ENCODE data around the gene KLHL40. TPM values are rescaled to one million over a fixed set of nuclear protein-coding genes. Genes with fewer than 3 reads are reported as not detected.

Gene KLHL40
- total RNA-seq, 4 donors from 2014 or later: 0.17 TPM; not detected in 3

GRCh38 chr3:42712688-42713372 is 27.5 kb downstream of the KLHL40 start:
- DNase-seq (ENCODE audit: extremely low spot score): no peak
- 79% methylated on average over 5 of the region's 5 CpGs for WGBS
- TF ChIP-seq POLR2AphosphoS5 (IDR thresholded peaks at IDR 0.05) (no peak), POLR2A (IDR thresholded peaks at IDR 0.05; ENCODE audit: low read depth) (no peak), EP300 (IDR thresholded peaks at IDR 0.05) (no peak), CTCF (IDR thresholded peaks at IDR 0.05) (no peak)
- Histone ChIP-seq H3K9me3 (no peaks in the 10 kb centered on the region), H3K36me3 (no peaks in the 10 kb centered on the region), H3K27me3 (peaks cover 0 to 7% (median 0%) of the 10 kb centered on the region in 4 donors), H3K4me1 (no peaks in the 10 kb centered on the region), H3K27ac (replicated peaks in 1 of 4) (no peak overlapping the region), H3K4me3 (no peak overlapping the region)
- intact Hi-C loops (cut with DNase I): no loop called here

- Histone ChIP-seq H3K27me3 (peaks cover 0 to 7% (median 0%) of the 10 kb centered on the region in 4 donors), H3K9me3 (no peaks in the 10 kb centered on the region), H3K4me1 (no peaks in the 10 kb centered on the region), H3K27ac (replicated peaks in 1 of 4) (no peak overlapping the region), H3K4me3 (no peak overlapping the region), H3K36me3 (no peaks in the 10 kb centered on the region)
- no peak for TF ChIP-seq POLR2AphosphoS5 (IDR thresholded peaks at IDR 0.05)
- no peak for TF ChIP-seq EP300 (IDR thresholded peaks at IDR 0.05)
- TF ChIP-seq POLR2A (IDR thresholded peaks at IDR 0.05; ENCODE audit: low read depth): no peak
- TF ChIP-seq CTCF (IDR thresholded peaks at IDR 0.05): no peak
- intact Hi-C loops (cut with DNase I): no loop called here
- 83% methylated on average over 2 of the region's 2 CpGs for WGBS
- DNase-seq (ENCODE audit: extremely low spot score): no peak
Measured at GRCh38 chr3:42713747-42714146, 28.4 kb downstream of the KLHL40 start.

GRCh38 chr3:42714171-42714852 is 29.0 kb downstream of the KLHL40 start:
- no peak for DNase-seq (ENCODE audit: extremely low spot score)
- H3K36me3 ChIP-seq: no peaks in the 10 kb centered on the region
- intact Hi-C loops (cut with DNase I): no loop called here
- H3K4me1 ChIP-seq: no peaks in the 10 kb centered on the region
- no peaks in the 10 kb centered on the region for H3K9me3 ChIP-seq
- H3K27ac ChIP-seq (replicated peaks in 1 of 4): no peak overlapping the region
- 85% methylated on average over 4 of the region's 4 CpGs for WGBS
- peaks cover 0 to 7% (median 0%) of the 10 kb centered on the region in 4 donors for H3K27me3 ChIP-seq
- H3K4me3 ChIP-seq: no peak overlapping the region
- TF ChIP-seq EP300 (IDR thresholded peaks at IDR 0.05): no peak
- TF ChIP-seq POLR2AphosphoS5 (IDR thresholded peaks at IDR 0.05): no peak
- TF ChIP-seq CTCF (IDR thresholded peaks at IDR 0.05): no peak
- TF ChIP-seq POLR2A (IDR thresholded peaks at IDR 0.05; ENCODE audit: low read depth): no peak

GRCh38 chr3:42717306-42717705 is 32.0 kb downstream of the KLHL40 start:
- TF ChIP-seq EP300 (IDR thresholded peaks at IDR 0.05) (no peak), CTCF (IDR thresholded peaks at IDR 0.05) (no peak), POLR2A (IDR thresholded peaks at IDR 0.05; ENCODE audit: low read depth) (no peak), POLR2AphosphoS5 (IDR thresholded peaks at IDR 0.05) (no peak)
- Histone ChIP-seq H3K27me3 (peaks cover 0 to 7% (median 0%) of the 10 kb centered on the region in 4 donors), H3K9me3 (no peaks in the 10 kb centered on the region), H3K4me3 (no peak overlapping the region), H3K27ac (replicated peaks in 1 of 4) (no peak overlapping the region), H3K4me1 (peaks cover 0 to 8% (median 0%) of the 10 kb centered on the region in 4 donors), H3K36me3 (no peaks in the 10 kb centered on the region)
- WGBS: 91% methylated on average over 6 of the region's 6 CpGs
- DNase-seq (ENCODE audit: extremely low spot score): no peak
- intact Hi-C loops (cut with DNase I): no loop called here

All from esophagus muscularis mucosa (tissue), 4 donors.